Measurements from ENCODE around the gene PCDHGA4. TPM values are rescaled to one million over a fixed set of nuclear protein-coding genes. Genes with fewer than 3 reads are reported as not detected.
"Not testable (repeated sequence)": the region's sequence is repeated elsewhere in the genome, so short reads cannot be mapped to it uniquely, and the experiment has no call there.

Gene PCDHGA4
- total RNA-seq, 1 donor from 2014 or later: 0.37 TPM

DNA sequence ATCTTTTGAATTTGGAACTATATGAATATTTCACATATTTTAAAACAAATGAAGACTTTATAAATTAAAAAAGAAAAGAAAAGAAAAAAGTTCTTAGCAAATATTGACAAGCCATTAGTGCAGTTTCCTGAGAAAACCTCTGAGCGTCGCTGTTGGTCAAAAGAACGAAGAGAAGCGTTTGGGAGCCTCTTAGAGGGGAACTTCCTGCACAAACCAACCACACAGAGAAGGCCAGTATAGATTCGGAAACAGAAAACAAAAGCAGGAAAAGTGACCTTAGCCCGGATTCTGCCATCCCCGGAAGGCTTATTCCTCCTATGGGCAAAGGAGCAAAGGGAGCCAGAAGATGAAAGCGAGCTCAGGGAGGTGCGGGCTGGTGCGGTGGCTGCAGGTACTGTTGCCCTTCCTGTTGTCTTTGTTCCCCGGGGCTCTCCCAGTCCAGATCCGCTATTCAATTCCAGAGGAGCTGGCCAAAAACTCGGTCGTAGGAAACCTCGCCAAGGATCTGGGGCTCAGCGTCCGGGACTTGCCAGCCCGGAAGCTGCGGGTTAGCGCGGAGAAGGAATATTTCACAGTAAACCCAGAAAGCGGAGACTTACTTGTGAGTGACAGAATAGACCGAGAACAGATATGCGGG, 5.1 kb downstream of the PCDHGA4 start, which contains the start of gene PCDHGB2:
TSS of gene PCDHGB2 (plus strand) at position 205 of the 637 bp plus-strand sequence. CDS start at position 347, 142 bp downstream.
- peaks cover 32% of the 10 kb centered on the region for H3K27me3 Mint-ChIP-seq
- H3K36me3 Mint-ChIP-seq (ENCODE audit: low read depth): peaks cover 9% of the 10 kb centered on the region
- intact Hi-C loops (cut with micrococcal nuclease): loop anchor here (5.0 kb wide), 3 partner anchors 52 to 197 kb away; partner anchors contain the start of gene PCDHGA10
- peaks cover 27% of the 10 kb centered on the region for H3K9me3 Mint-ChIP-seq
- no peaks in the 10 kb centered on the region for H3K4me1 Mint-ChIP-seq
- peak within 1 kb of the TSS; percentile 80 for H3K4me3 Mint-ChIP-seq
- peak; percentile 73 for DNase-seq
- peak within 1 kb of the TSS; percentile 18 for H3K27ac Mint-ChIP-seq

DNA sequence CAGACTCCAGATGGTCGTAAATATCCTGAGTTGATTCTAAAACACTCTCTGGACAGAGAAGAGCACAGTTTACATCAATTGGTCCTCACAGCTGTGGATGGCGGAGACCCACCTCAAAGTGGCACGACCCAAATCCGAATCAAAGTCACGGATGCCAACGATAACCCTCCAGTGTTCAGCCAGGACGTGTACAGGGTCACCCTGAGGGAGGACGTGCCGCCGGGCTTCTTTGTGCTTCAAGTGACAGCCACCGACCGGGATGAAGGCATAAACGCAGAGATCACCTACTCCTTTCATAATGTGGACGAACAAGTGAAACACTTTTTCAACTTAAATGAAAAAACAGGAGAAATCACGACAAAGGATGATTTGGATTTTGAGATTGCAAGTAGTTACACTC, 5.9 kb downstream of the PCDHGA4 start:
- intact Hi-C loops (cut with micrococcal nuclease): loop anchor here (5.0 kb wide), 1 partner anchor 52 kb away; the partner anchor contains the start of gene PCDHGA10
- peaks cover 31% of the 10 kb centered on the region for H3K9me3 Mint-ChIP-seq
- H3K4me3 Mint-ChIP-seq: peak overlapping the region; percentile 3
- no peaks in the 10 kb centered on the region for H3K4me1 Mint-ChIP-seq
- peaks cover 13% of the 10 kb centered on the region for H3K36me3 Mint-ChIP-seq (ENCODE audit: low read depth)
- DNase-seq: peak; percentile 51
- H3K27me3 Mint-ChIP-seq: peaks cover 32% of the 10 kb centered on the region
- no peak overlapping the region for H3K27ac Mint-ChIP-seq

DNA sequence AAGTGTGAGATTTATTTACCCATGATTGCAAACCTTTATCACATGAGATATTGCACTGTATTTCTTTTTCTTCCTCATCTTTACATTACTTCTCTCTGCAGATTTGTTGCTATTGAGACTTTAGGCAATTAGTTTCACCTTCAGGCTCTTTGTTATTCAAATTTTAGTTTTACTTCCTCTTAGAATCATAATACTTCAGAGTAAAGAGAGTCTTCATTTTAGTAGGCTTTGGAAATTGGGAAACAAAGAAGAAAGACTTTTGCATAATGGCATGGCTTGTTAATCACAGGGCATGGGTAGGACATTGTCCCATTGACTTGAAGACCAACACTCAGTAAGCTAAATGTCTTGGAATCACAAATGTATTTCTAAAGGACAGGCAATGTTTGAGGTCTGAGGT, 7.9 kb downstream of the PCDHGA4 start:
- Mint-ChIP-seq H3K9me3 (peaks cover 24% of the 10 kb centered on the region), H3K36me3 (ENCODE audit: low read depth) (peaks cover 13% of the 10 kb centered on the region), H3K27me3 (peaks cover 28% of the 10 kb centered on the region), H3K4me3 (no peak overlapping the region), H3K4me1 (no peaks in the 10 kb centered on the region), H3K27ac (no peak overlapping the region)
- intact Hi-C loops (cut with micrococcal nuclease): loop anchor here (5.0 kb wide), 1 partner anchor 50 kb away; the partner anchor contains the start of gene PCDHGA10
- no peak for DNase-seq

DNA sequence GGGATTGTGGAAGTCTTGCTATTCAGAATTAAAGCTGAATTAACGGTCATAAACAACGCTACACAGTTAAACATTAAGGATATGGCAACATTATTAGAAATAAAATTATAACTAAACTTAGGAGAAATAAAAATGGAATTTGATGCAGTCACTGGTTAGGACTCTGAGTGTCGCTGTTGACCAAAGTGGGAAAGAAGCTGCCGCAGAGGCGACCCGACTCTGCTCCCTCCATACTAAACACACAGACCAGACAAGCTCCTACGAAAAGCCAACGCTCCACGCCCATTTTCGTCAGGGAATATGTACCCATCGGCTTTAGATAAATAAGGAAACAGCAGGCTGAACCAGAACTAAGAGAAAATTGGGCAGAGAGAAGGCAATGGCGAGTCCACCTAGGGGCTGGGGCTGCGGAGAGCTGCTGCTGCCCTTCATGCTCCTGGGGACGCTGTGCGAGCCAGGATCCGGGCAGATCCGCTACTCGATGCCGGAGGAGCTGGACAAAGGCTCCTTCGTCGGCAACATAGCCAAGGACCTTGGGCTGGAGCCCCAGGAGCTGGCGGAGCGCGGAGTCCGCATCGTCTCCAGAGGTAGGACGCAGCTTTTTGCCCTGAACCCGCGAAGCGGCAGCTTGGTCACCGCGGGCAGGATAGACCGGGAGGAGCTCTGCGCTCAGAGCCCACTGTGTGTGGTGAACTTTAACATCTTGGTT, 9.3 kb downstream of the PCDHGA4 start, which contains the start of gene PCDHGA5:
TSS of gene PCDHGA5 (plus strand) at position 211 of the 709 bp plus-strand sequence. CDS start at position 380, 169 bp downstream.
- DNase-seq: peak; percentile 45
- peaks cover 13% of the 10 kb centered on the region for H3K36me3 Mint-ChIP-seq (ENCODE audit: low read depth)
- intact Hi-C loops (cut with micrococcal nuclease): loop anchor here (5.0 kb wide), 1 partner anchor 48 kb away; the partner anchor contains the start of gene PCDHGA10
- H3K27me3 Mint-ChIP-seq: peaks cover 28% of the 10 kb centered on the region
- H3K27ac Mint-ChIP-seq: no peak within 1 kb of the TSS
- H3K4me3 Mint-ChIP-seq: no peak within 1 kb of the TSS
- peaks cover 24% of the 10 kb centered on the region for H3K9me3 Mint-ChIP-seq
- no peaks in the 10 kb centered on the region for H3K4me1 Mint-ChIP-seq

DNA sequence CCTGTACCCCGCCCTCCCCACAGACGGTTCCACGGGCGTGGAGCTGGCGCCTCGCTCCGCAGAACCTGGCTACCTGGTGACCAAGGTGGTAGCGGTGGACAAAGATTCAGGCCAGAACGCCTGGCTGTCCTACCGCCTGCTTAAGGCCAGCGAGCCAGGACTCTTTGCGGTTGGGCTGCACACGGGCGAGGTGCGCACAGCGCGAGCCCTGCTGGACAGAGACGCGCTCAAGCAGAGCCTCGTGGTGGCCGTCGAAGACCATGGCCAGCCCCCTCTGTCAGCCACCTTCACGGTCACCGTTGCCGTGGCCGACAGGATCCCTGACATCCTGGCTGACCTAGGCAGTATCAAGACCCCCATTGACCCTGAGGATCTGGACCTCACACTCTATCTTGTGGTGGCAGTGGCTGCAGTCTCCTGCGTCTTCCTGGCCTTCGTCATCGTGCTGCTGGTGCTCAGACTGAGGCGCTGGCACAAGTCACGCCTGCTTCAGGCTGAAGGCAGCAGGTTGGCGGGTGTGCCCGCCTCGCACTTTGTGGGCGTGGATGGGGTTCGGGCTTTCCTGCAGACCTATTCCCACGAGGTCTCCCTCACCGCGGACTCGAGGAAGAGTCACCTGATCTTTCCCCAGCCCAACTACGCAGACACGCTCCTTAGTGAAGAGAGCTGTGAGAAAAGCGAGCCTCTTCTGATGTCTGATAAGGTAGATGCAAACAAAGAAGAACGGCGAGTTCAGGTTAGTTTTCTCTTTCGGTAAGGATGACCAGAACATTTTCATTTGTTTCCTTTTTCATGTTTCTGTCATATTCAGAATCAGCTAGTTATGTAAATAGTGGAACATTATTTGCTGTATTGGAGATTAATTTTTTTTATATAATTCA, 11.4 kb downstream of the PCDHGA4 start:
- H3K9me3 Mint-ChIP-seq: peaks cover 27% of the 10 kb centered on the region
- H3K27me3 Mint-ChIP-seq: peaks cover 29% of the 10 kb centered on the region
- no peak for DNase-seq
- no peak overlapping the region for H3K27ac Mint-ChIP-seq
- intact Hi-C loops (cut with micrococcal nuclease): no loop called here
- H3K4me1 Mint-ChIP-seq: peaks cover 2% of the 10 kb centered on the region
- H3K36me3 Mint-ChIP-seq (ENCODE audit: low read depth): peaks cover 11% of the 10 kb centered on the region
- no peak overlapping the region for H3K4me3 Mint-ChIP-seq

DNA sequence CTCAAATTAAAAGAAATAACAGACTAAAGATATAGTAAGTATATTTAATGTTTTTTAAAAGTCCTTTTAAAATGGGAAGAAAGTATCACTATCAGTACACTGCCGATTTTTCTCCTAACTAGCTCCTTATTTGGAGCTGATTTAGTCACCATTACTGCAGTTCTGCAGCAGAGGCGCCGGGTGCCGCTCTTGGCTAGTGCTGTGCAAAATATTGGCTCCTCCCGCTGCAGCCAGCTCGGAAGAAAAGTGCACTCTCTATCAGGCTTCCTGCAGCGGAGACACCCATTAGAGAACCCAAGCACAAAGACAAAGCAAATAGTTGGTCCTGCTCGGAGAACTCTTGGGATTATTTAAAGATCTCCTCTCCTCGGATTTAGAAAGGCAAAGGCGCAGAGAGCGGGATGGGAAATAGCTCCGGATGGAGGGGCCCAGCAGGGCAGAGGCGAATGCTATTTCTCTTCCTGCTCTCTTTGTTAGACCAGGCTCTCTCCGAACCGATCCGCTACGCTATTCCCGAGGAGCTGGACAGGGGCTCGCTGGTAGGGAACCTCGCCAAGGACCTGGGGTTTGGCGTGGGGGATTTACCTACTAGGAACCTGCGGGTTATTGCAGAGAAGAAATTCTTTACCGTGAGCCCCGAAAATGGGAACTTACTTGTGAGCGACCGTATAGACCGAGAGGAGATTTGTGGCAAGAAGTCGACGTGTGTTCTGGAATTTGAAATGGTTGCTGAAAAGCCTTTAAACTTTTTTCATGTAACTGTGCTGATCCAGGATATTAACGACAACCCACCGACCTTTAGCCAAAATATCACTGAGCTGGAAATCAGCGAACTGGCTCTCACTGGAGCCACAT, 15.4 kb downstream of the PCDHGA4 start, which contains the start of gene PCDHGB3:
TSS of gene PCDHGB3 (plus strand) at position 249 of the 855 bp plus-strand sequence. CDS start at position 402, 153 bp downstream.
- H3K36me3 Mint-ChIP-seq (ENCODE audit: low read depth): peaks cover 5% of the 10 kb centered on the region
- intact Hi-C loops (cut with micrococcal nuclease): no loop called here
- H3K27ac Mint-ChIP-seq: no peak within 1 kb of the TSS
- DNase-seq: peak; percentile 71
- H3K9me3 Mint-ChIP-seq: peaks cover 28% of the 10 kb centered on the region
- peaks cover 17% of the 10 kb centered on the region for H3K27me3 Mint-ChIP-seq
- H3K4me3 Mint-ChIP-seq: peak within 1 kb of the TSS; percentile 79
- peaks cover 2% of the 10 kb centered on the region for H3K4me1 Mint-ChIP-seq

DNA sequence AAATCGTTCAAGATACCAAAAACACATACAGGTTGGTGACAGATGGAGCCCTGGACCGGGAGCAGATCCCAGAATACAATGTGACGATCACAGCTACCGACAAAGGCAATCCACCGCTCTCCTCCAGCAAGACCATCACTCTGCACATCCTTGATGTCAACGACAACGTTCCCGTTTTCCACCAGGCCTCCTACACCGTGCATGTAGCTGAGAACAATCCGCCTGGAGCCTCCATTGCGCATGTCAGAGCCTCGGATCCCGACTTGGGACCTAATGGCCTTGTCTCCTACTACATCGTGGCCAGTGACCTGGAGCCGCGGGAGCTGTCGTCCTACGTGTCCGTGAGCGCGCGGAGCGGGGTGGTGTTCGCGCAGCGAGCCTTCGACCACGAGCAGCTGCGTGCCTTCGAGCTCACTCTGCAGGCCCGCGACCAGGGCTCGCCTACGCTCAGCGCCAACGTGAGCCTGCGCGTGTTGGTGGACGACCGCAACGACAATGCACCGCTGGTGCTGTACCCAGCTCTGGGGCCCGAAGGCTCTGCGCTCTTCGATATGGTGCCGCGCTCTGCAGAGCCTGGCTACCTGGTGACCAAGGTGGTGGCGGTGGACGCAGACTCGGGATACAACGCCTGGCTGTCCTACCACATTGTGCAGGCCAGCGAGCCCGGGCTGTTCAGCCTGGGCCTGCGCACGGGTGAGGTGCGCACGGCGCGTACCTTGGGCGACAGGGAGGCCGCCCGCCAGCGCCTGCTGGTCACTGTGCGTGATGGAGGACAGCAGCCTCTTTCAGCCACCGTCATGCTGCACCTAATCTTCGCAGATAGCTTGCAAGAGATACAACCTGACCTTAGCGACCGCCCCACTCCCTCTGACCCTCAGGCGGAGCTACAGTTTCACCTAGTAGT, 17.0 kb downstream of the PCDHGA4 start:
- peaks cover 14% of the 10 kb centered on the region for H3K27me3 Mint-ChIP-seq
- H3K36me3 Mint-ChIP-seq (ENCODE audit: low read depth): peaks cover 3% of the 10 kb centered on the region
- no peak overlapping the region for H3K27ac Mint-ChIP-seq
- peaks cover 25% of the 10 kb centered on the region for H3K9me3 Mint-ChIP-seq
- no peak overlapping the region for H3K4me3 Mint-ChIP-seq
- intact Hi-C loops (cut with micrococcal nuclease): no loop called here
- peak; percentile 50 for DNase-seq
- peaks cover 2% of the 10 kb centered on the region for H3K4me1 Mint-ChIP-seq

DNA sequence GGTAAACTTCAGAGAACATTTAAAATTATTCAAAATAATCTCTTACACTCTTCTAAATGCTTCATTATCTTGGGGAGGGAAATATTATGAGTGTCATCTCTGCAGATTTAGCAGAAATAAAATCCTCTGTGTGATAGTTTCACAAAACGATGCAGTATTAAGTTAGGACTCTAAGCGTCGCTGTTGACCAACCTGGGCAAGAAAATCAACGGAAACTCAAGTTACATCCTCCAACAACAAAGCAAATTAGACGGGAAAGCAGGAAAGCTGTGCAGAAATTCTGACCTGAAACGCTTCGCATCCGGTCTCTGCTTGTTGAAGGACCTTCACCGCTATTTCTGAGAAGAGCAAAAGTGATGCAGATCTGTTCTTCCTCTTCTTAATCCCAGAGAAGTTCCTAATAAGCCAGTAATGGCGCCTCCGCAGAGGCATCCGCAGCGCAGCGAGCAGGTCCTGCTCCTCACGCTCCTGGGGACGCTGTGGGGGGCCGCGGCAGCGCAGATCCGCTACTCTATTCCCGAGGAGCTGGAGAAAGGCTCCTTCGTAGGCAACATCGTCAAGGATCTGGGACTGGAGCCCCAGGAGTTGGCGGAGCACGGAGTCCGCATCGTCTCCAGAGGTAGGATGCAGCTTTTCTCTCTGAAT, 19.0 kb downstream of the PCDHGA4 start, which contains the start of gene PCDHGA6:
TSS of gene PCDHGA6 (plus strand) at position 219 of the 645 bp plus-strand sequence. CDS start at position 412, 193 bp downstream.
- H3K27me3 Mint-ChIP-seq: peaks cover 14% of the 10 kb centered on the region
- DNase-seq: peak; percentile 55
- H3K27ac Mint-ChIP-seq: no peak within 1 kb of the TSS
- peaks cover 25% of the 10 kb centered on the region for H3K9me3 Mint-ChIP-seq
- H3K4me3 Mint-ChIP-seq: no peak within 1 kb of the TSS
- intact Hi-C loops (cut with micrococcal nuclease): no loop called here
- peaks cover 3% of the 10 kb centered on the region for H3K36me3 Mint-ChIP-seq (ENCODE audit: low read depth)
- peaks cover 2% of the 10 kb centered on the region for H3K4me1 Mint-ChIP-seq

DNA sequence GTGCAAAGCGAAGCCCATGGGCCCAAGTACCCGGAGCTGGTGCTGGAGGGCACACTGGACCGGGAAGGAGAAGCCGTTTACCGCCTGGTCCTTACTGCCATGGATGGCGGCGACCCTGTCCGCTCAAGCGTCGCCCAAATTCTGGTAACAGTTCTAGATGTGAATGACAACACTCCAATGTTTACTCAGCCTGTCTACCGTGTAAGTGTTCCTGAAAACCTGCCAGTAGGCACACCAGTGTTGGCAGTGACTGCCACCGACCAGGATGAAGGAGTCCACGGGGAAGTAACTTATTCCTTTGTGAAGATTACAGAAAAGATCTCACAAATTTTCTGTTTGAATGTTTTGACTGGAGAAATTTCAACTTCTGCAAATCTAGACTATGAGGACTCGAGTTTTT, 19.8 kb downstream of the PCDHGA4 start:
- H3K27ac Mint-ChIP-seq: no peak overlapping the region
- DNase-seq: no peak
- no peak overlapping the region for H3K4me3 Mint-ChIP-seq
- intact Hi-C loops (cut with micrococcal nuclease): no loop called here
- H3K36me3 Mint-ChIP-seq (ENCODE audit: low read depth): peaks cover 3% of the 10 kb centered on the region
- H3K4me1 Mint-ChIP-seq: peaks cover 2% of the 10 kb centered on the region
- peaks cover 14% of the 10 kb centered on the region for H3K27me3 Mint-ChIP-seq
- peaks cover 25% of the 10 kb centered on the region for H3K9me3 Mint-ChIP-seq

DNA sequence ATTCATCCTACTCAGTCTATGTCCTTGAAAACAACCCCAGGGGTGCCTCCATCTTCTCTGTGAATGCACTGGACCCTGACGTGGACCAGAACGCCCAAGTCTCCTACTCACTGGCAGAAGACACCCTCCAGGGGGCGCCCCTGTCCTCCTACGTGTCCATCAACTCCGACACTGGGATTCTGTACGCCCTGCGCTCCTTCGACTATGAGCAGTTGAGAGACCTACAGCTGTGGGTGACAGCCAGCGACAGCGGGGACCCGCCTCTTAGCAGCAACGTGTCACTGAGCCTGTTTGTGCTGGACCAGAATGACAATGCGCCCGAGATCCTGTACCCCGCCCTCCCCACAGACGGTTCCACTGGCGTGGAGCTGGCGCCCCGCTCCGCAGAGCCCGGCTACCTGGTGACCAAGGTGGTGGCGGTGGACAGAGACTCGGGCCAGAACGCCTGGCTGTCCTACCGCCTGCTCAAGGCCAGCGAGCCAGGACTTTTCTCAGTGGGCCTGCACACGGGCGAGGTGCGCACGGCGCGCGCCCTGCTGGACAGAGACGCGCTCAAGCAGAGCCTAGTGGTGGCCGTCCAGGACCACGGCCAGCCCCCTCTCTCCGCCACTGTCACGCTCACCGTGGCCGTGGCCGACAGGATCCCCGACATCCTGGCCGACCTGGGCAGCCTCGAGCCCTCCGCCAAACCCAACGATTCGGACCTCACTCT, 20.8 kb downstream of the PCDHGA4 start:
- Mint-ChIP-seq H3K27me3 (peaks cover 11% of the 10 kb centered on the region), H3K9me3 (peaks cover 22% of the 10 kb centered on the region)
- H3K4me3 Mint-ChIP-seq; intact Hi-C loops (cut with micrococcal nuclease); DNase-seq; H3K4me1 Mint-ChIP-seq; H3K36me3 Mint-ChIP-seq (ENCODE audit: low read depth); H3K27ac Mint-ChIP-seq: not testable (repeated sequence)

Data from activated CD4-positive, alpha-beta T cell treated with anti-CD3 and anti-CD28 coated beads, Interleukin-2, amount 10 ng/mL, durations not matched to agents 24 days and 14 days (primary cell).